H1 (cell line): ENCODE results near the gene GFOD1. TPM values are rescaled to one million over a fixed set of nuclear protein-coding genes. Genes with fewer than 3 reads are reported as not detected.

Source experiments
- CTCF ChIA-PET: fragments of 300-600 bp; sonication (Branson Sonifier 250); formaldehyde crosslinking; loops from one replicate; lab custom pipeline; 2021; ENCODE audit not compliant: partially characterized antibody; lab: Charles Lee
- POLR2A ChIA-PET: fragments of 300-600 bp; sonication (Branson Sonifier 250); formaldehyde crosslinking; loops from one replicate; lab custom pipeline; 2021; ENCODE audit warnings: inconsistent platforms; ENCODE audit not compliant: partially characterized antibody; lab: Charles Lee
- DNase-seq, 2 experiments: peaks; one replicate each; pipeline versions ENCODE4 v3.0.0 to v3.0.0-alpha.2; 2010 to 2022; ENCODE audit warnings: low spot score in 2 of 2, low read depth in 1 of 2, mixed read lengths in 1 of 2
- FAIRE-seq: peaks from 2 replicates; lab custom pipeline; 2011; peaks lifted over from hg19 to GRCh38; lab: Jason Lieb, UNC
- H2AFZ ChIP-seq: 2 replicates; pipeline ENCODE4 v1.8.1; 2012; ENCODE audit warnings: low read length, inconsistent platforms
- H2AK5ac ChIP-seq: 2 replicates; pipeline ENCODE4 v1.6.1; 2013; ENCODE audit warnings: low read depth, low read length
- H2BK120ac ChIP-seq: replicated peaks from 2 replicates; pipeline ENCODE3; 2013; ENCODE audit warnings: low read depth, low read length, inconsistent platforms
- H2BK12ac ChIP-seq: 2 replicates; pipeline ENCODE4 v1.6.1; 2013; ENCODE audit warnings: low read depth, low read length
- H2BK15ac ChIP-seq: 2 replicates; pipeline ENCODE4 v1.6.1; 2013; ENCODE audit warnings: low read length
- H2BK20ac ChIP-seq: 2 replicates; pipeline ENCODE4 v1.6.1; 2013; ENCODE audit warnings: low read length
- H2BK5ac ChIP-seq: 2 replicates; pipeline ENCODE4 v1.6.1; 2013; ENCODE audit warnings: low read depth, low read length
- H3K14ac ChIP-seq: 2 replicates; pipeline ENCODE4 v1.6.1; 2013; ENCODE audit warnings: inconsistent platforms; ENCODE audit not compliant: insufficient read length
- H3K18ac ChIP-seq: 2 replicates; pipeline ENCODE4 v1.6.1; 2013; ENCODE audit warnings: low read length; ENCODE audit errors: extremely low read depth
- H3K23ac ChIP-seq: 2 replicates; pipeline ENCODE4 v1.6.1; 2013; ENCODE audit warnings: inconsistent platforms; ENCODE audit not compliant: insufficient read length
- H3K23me2 ChIP-seq: 2 replicates; pipeline ENCODE4 v1.6.1; 2013; ENCODE audit warnings: low read depth, low read length
- H3K27ac ChIP-seq: 2 replicates; pipeline ENCODE4 v1.6.1; 2011; ENCODE audit warnings: low read depth, low read length, inconsistent platforms
- H3K27me3 ChIP-seq, 4 experiments: replicated peaks in 1 of 4; 1 replicate in 1 of 4; 2 replicates in 3 of 4; pipeline versions ENCODE4 v1.6.1 to v1.8.1; 2011 to 2013; ENCODE audit warnings: low read length in 3 of 4, mild to moderate bottlenecking in 3 of 4, inconsistent platforms in 2 of 4, mixed read lengths in 2 of 4, moderate library complexity in 1 of 4; ENCODE audit not compliant: control insufficient read depth in 3 of 4, insufficient read depth in 3 of 4; ENCODE audit errors: extremely low read depth in 1 of 4
- H3K36me3 ChIP-seq, 4 experiments: 2 replicates each; pipeline versions ENCODE4 v1.6.1 to v1.8.1; 2011 to 2013; ENCODE audit warnings: mild to moderate bottlenecking in 4 of 4, low read length in 3 of 4, moderate library complexity in 2 of 4, control low read depth in 1 of 4, inconsistent platforms in 1 of 4; ENCODE audit not compliant: insufficient read depth in 4 of 4, control insufficient read depth in 2 of 4
- H3K4ac ChIP-seq: replicated peaks from 2 replicates; pipeline ENCODE3; 2013; ENCODE audit warnings: low read length, low read depth, mixed read lengths, inconsistent platforms; ENCODE audit not compliant: insufficient read length
- H3K4me1 ChIP-seq, 4 experiments: replicated peaks in 1 of 4; 1 replicate in 1 of 4; 2 replicates in 3 of 4; pipeline versions ENCODE4 v1.6.1 to v1.8.1; 2011 to 2013; ENCODE audit warnings: low read length in 3 of 4, inconsistent platforms in 2 of 4, mixed read lengths in 1 of 4; ENCODE audit not compliant: insufficient read depth in 4 of 4, control insufficient read depth in 3 of 4
- H3K4me2 ChIP-seq, 2 experiments: 2 replicates each; pipeline versions ENCODE4 v1.6.1 to v1.8.1; 2011 to 2013; ENCODE audit warnings: low read depth in 2 of 2, low read length in 2 of 2, control low read depth in 1 of 2, inconsistent platforms in 1 of 2, mild to moderate bottlenecking in 1 of 2; ENCODE audit not compliant: insufficient read depth in 1 of 2
- H3K4me3 ChIP-seq, 4 experiments: fragments of 200-600, 300-600 bp in 1 of 4; sonication (generic), shearing (Covaris generic), sonication (Bioruptor Twin) in 1 of 4; 2 replicates each; pipeline versions ENCODE4 v1.5.1 to v1.8.1; 2011 to 2016; ENCODE audit warnings: low read length in 4 of 4, low read depth in 3 of 4, control low read depth in 2 of 4, inconsistent platforms in 2 of 4, mild to moderate bottlenecking in 2 of 4, mixed read lengths in 1 of 4, moderate library complexity in 1 of 4; ENCODE audit not compliant: insufficient read depth in 2 of 4; ENCODE audit errors: extremely low read depth in 1 of 4
- H3K56ac ChIP-seq: replicated peaks from 2 replicates; pipeline ENCODE3; 2013; ENCODE audit warnings: low read depth, mild to moderate bottlenecking, mixed read lengths, low read length, inconsistent platforms; ENCODE audit not compliant: insufficient read length
- H3K79me1 ChIP-seq: 2 replicates; pipeline ENCODE4 v1.6.1; 2013; ENCODE audit warnings: low read depth, low read length, control low read depth
- H3K79me2 ChIP-seq, 2 experiments: 2 replicates each; pipeline versions ENCODE4 v1.6.1 to v1.8.1; 2012 to 2013; ENCODE audit warnings: low read length in 2 of 2, mild to moderate bottlenecking in 2 of 2, inconsistent platforms in 1 of 2; ENCODE audit not compliant: insufficient read depth in 2 of 2, control insufficient read depth in 1 of 2
- H3K9ac ChIP-seq, 4 experiments: replicated peaks in 1 of 4; 1 replicate in 1 of 4; 2 replicates in 3 of 4; pipeline versions ENCODE4 v1.6.1 to v1.8.1; 2011 to 2013; ENCODE audit warnings: low read depth in 3 of 4, low read length in 3 of 4, control low read depth in 2 of 4, mild to moderate bottlenecking in 2 of 4, moderate library complexity in 2 of 4, inconsistent platforms in 1 of 4; ENCODE audit errors: extremely low read depth in 1 of 4
- H3K9me3 ChIP-seq, 2 experiments: 2 replicates each; pipeline versions ENCODE4 v1.6.1 to v1.8.1; 2012 to 2013; ENCODE audit warnings: mild to moderate bottlenecking in 2 of 2, moderate library complexity in 2 of 2, control low read depth in 1 of 2, inconsistent platforms in 1 of 2, low read depth in 1 of 2, low read length in 1 of 2, mixed read lengths in 1 of 2; ENCODE audit not compliant: insufficient read depth in 2 of 2
- H4K20me1 ChIP-seq, 2 experiments: replicated peaks in 1 of 2; 2 replicates each; pipeline versions ENCODE3 to v1.8.1; 2011 to 2013; ENCODE audit warnings: inconsistent platforms in 2 of 2, low read length in 2 of 2, mild to moderate bottlenecking in 1 of 2; ENCODE audit not compliant: insufficient read depth in 2 of 2, control insufficient read depth in 1 of 2
- H4K5ac ChIP-seq: 2 replicates; pipeline ENCODE4 v1.6.1; 2013; ENCODE audit warnings: low read length, low read depth, mixed read lengths, inconsistent platforms; ENCODE audit not compliant: insufficient read length
- H4K8ac ChIP-seq: 2 replicates; pipeline ENCODE4 v1.8.0; 2013; ENCODE audit warnings: mild to moderate bottlenecking, moderate library complexity, low read length, inconsistent platforms; ENCODE audit not compliant: insufficient read depth; ENCODE audit errors: extremely low read depth
- H4K91ac ChIP-seq: replicated peaks from 2 replicates; pipeline ENCODE3; 2013; ENCODE audit warnings: low read length, mixed read lengths, inconsistent platforms; ENCODE audit not compliant: insufficient read length
- ASH2L ChIP-seq: fragments of 200-600, 300-600 bp; sonication (generic); IDR thresholded peaks from one replicate; pipeline ENCODE4 v1.7.1; 2017; ENCODE audit warnings: low read length
- TAF1 ChIP-seq: IDR thresholded peaks from 2 replicates; pipeline ENCODE4 v1.6.1; 2011; ENCODE audit warnings: mild to moderate bottlenecking, low read depth, low read length
- WGBS, 2 experiments: shearing (Covaris generic) in 1 of 2; methylation state at CpG; one replicate each; pipeline versions ENCODE4 v1.1.6 to v1.1.7; 2013 to 2015; ENCODE audit warnings: low lambda C conversion rate in 2 of 2, mixed read lengths in 2 of 2, inconsistent platforms in 1 of 2, low coverage in 1 of 2, missing lambda C conversion rate in 1 of 2; ENCODE audit not compliant: insufficient replicate concordance in 2 of 2, insufficient coverage in 1 of 2, insufficient read length in 1 of 2; ENCODE audit errors: extremely low coverage in 1 of 2, missing lambda C conversion rate in 1 of 2; 5-methylcytosine and 5-hydroxymethylcytosine counted together
- polyA plus RNA-seq, 7 experiments: library from polyadenylated mRNA; depleted of rRNA in 3 of 7; stranded (reverse) in 5 of 7; unstranded in 2 of 7; fragments of >200 nt in 5 of 7; fragments of 200-250 nt in 2 of 7; gene quantifications; 1 replicate in 5 of 7; 2 replicates in 1 of 7; 4 replicates in 1 of 7; pipeline versions ENCODE4 v1.2.1 to v1.2.3, GENCODE V29; 2011 to 2013; ENCODE audit warnings: missing spikeins in 2 of 7, mixed read lengths in 2 of 7
- total RNA-seq: library from RNA; stranded (reverse); fragmentation: NEBNext Ultra II Directional; extraction: Animal tissue kit (Norgen Biotek cat#: 25700); gene quantifications from 2 replicates; pipeline ENCODE4 v1.2.1, GENCODE V29; 2021
- TF ChIP-seq, protein P1 (sequence below): IDR thresholded peaks from 2 replicates; pipeline ENCODE4 v1.6.1; 2012; ENCODE audit warnings: inconsistent platforms

The GFOD1 gene
- total and polyA plus RNA-seq, 2 of the 8 experiments (the other 6 are each of a cell fraction or from before 2014, with no cell fraction given), result 2.5 to 8.8 TPM

DNA sequence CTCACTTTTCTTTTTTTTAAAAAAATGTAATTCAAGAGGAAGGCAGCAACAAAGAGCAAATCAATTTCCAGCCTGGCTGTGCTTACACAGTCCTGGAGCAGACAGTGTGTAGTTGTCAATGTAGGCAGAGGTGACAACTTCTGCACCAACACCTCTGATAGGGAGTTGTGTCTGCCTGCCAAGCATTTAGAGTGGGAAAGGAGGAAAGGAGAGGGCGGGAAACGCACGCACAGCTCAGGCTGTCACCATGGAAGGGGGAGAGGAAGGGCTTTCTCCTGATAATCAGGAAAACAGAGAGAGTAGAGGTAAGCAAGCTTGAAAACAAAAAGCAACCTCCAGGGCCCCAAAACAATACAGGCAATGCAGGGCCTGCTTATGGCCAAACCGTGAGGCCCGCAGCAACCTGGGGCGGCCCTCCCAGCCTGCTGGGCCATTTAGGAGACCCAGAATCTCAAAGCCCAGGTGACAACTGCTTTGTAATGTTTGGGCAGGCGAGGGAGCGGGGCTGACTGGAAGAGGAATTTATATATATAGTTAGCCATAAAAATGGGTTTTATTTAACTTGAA, 41.5 kb upstream of the GFOD1 start:
- Histone ChIP-seq H3K27ac (no peak overlapping the region), H2BK20ac (0 out of 2 replicates have a peak overlapping the region, but pooled peaks have one; percentile 82), H3K4me1 (peaks cover 0 to 8% (median 3%) of the 10 kb centered on the region in 4 experiments; a peak in 4 of 7 replicates), H3K56ac (no peak overlapping the region), H3K14ac (no peak overlapping the region), H2AFZ (0 out of 2 replicates have a peak overlapping the region, but pooled peaks have one; percentile 90), H3K18ac (peak overlapping the region; percentile 56), H3K4me3 (no peak overlapping the region), H4K5ac (no peak overlapping the region), H3K4me2 (peak overlapping the region in 1 of 2 experiments; percentile 3; a peak in 1 of 4 replicates), H3K4ac (no peak overlapping the region), H4K8ac (no peak overlapping the region), H3K79me1 (no peaks in the 10 kb centered on the region), H4K91ac (peak overlapping the region; percentile 62), H4K20me1 (no peaks in the 10 kb centered on the region), H2AK5ac (no peak overlapping the region), H3K23me2 (no peaks in the 10 kb centered on the region), H2BK5ac (0 out of 2 replicates have a peak overlapping the region, but pooled peaks have one; percentile 38), H3K79me2 (no peaks in the 10 kb centered on the region), H3K36me3 (no peaks in the 10 kb centered on the region), H3K27me3 (no peaks in the 10 kb centered on the region), H2BK15ac (no peak overlapping the region), H3K9me3 (no peaks in the 10 kb centered on the region), H3K9ac (no peak overlapping the region), H2BK12ac (no peak overlapping the region), H3K23ac (no peak overlapping the region), H2BK120ac (no peak overlapping the region)
- no peak for FAIRE-seq
- ChIA-PET CTCF (interaction anchor here (1.0 to 1.3 kb wide), 3 partner anchors 10 to 44 kb away, joined by 3 to 8 read pairs (median 3); no protein-coding TSS in a partner anchor), POLR2A (no interaction called here)
- TF ChIP-seq TAF1, result no peak
- TF ChIP-seq, protein P1, sequence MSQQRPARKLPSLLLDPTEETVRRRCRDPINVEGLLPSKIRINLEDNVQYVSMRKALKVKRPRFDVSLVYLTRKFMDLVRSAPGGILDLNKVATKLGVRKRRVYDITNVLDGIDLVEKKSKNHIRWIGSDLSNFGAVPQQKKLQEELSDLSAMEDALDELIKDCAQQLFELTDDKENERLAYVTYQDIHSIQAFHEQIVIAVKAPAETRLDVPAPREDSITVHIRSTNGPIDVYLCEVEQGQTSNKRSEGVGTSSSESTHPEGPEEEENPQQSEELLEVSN, result peak; percentile 81
- peak; percentile 38 for TF ChIP-seq ASH2L
- peak in 1 of 2 experiments; percentile 48 for DNase-seq
- 53% methylated on average over 8 of the region's 8 CpGs; no CpG with 5 or more reads in 1 of the 2 experiments for WGBS, 2 experiments
